ENCODE results near the gene TSPAN31.

GRCh38 chr12:57720606-57721595 lies 23.9 kb upstream of the TSPAN31 start:
- TF ChIP-seq CTCF (IDR thresholded peaks at IDR 0.05; ENCODE audit: control extremely low read depth in 1 of 3, insufficient read depth in 1 of 3, low read depth in 1 of 3, low read length in 3 of 3) = no peak
- TF ChIP-seq POLR2A (IDR thresholded peaks at IDR 0.05; ENCODE audit: control extremely low read depth in 1 of 2, low read depth in 2 of 2, low read length in 2 of 2) = no peak

All from H1 (cell line).